Fibroblast of lung (primary cell): ENCODE data around the gene NUDT15. TPM values are rescaled to one million over a fixed set of nuclear protein-coding genes. Genes with fewer than 3 reads are reported as not detected.
A peak's percentile ranks its signal among the peaks of the same experiment; 100 is the strongest.
"Not testable (repeated sequence)": the region's sequence is repeated elsewhere in the genome, so short reads cannot be mapped to it uniquely, and the experiment has no call there.

ENCODE experiments used
- DNase-seq, 2 donors: peaks; one replicate each; pipeline versions ENCODE4 v3.0.0 to v3.0.0-alpha.2; 2010; ENCODE audit warnings: low read depth in 2 of 2
- H2AFZ ChIP-seq: 2 replicates; pipeline ENCODE4 v1.5.1; 2012; ENCODE audit warnings: low read length, control low read depth, inconsistent platforms
- H3K27ac ChIP-seq: 2 replicates; pipeline ENCODE4 v1.5.1; 2011; ENCODE audit warnings: low read length, control low read depth; ENCODE audit not compliant: insufficient read depth
- H3K27me3 ChIP-seq: 2 replicates; pipeline ENCODE4 v1.5.1; 2011; ENCODE audit warnings: mild to moderate bottlenecking, low read length; ENCODE audit not compliant: control insufficient read depth, insufficient read depth
- H3K36me3 ChIP-seq: 2 replicates; pipeline ENCODE4 v1.5.1; 2011; ENCODE audit warnings: low read length; ENCODE audit not compliant: control insufficient read depth, insufficient read depth
- H3K4me1 ChIP-seq: 2 replicates; pipeline ENCODE4 v1.5.1; 2011; ENCODE audit warnings: low read length; ENCODE audit not compliant: control insufficient read depth, insufficient read depth; ENCODE audit errors: extremely low read depth
- H3K4me2 ChIP-seq: 2 replicates; pipeline ENCODE4 v1.5.1; 2011; ENCODE audit warnings: low read length, control low read depth; ENCODE audit not compliant: insufficient read depth; ENCODE audit errors: extremely low read depth
- H3K4me3 ChIP-seq, 4 experiments: fragments of 200-600 bp in 1 of 4; sonication (generic) in 1 of 4; replicated peaks in 1 of 4; 2 replicates each; pipeline ENCODE4 v1.5.1; 2011 to 2016; ENCODE audit warnings: low read length in 4 of 4, low read depth in 3 of 4, mild to moderate bottlenecking in 3 of 4, control low read depth in 2 of 4, inconsistent platforms in 1 of 4, mixed read lengths in 1 of 4; ENCODE audit not compliant: insufficient read depth in 1 of 4; ENCODE audit errors: control extremely low read depth in 1 of 4
- H3K79me2 ChIP-seq: 2 replicates; pipeline ENCODE4 v1.5.1; 2012; ENCODE audit warnings: mild to moderate bottlenecking, low read length, inconsistent platforms; ENCODE audit not compliant: control insufficient read depth, insufficient read depth
- H3K9ac ChIP-seq: 2 replicates; pipeline ENCODE4 v1.5.1; 2011; ENCODE audit warnings: mild to moderate bottlenecking, low read length, control low read depth; ENCODE audit not compliant: insufficient read depth
- H3K9me3 ChIP-seq: 2 replicates; pipeline ENCODE4 v1.5.1; 2012; ENCODE audit warnings: low read depth, low read length; ENCODE audit not compliant: control insufficient read depth, insufficient read depth
- H4K20me1 ChIP-seq: 2 replicates; pipeline ENCODE4 v1.5.1; 2011; ENCODE audit warnings: low read length; ENCODE audit not compliant: control insufficient read depth, insufficient read depth; ENCODE audit errors: extremely low read depth
- EZH2 ChIP-seq: IDR thresholded peaks from 2 replicates; pipeline ENCODE4 v1.5.1; 2012; ENCODE audit warnings: low read length, control low read depth, mild to moderate bottlenecking; ENCODE audit errors: missing control alignments
- polyA plus RNA-seq, 2 donors: library from polyadenylated mRNA; depleted of rRNA in 1 of 2; stranded (reverse) in 1 of 2; unstranded in 1 of 2; fragments of >200 nt; gene quantifications; 2 replicates each; pipeline ENCODE4 v1.2.1, GENCODE V29; 2011 to 2012; ENCODE audit warnings: missing spikeins in 1 of 2
- total RNA-seq: library from RNA; depleted of rRNA; stranded (reverse); fragments of >200 nt; gene quantifications from 2 replicates; pipeline ENCODE4 v1.2.1, GENCODE V29; 2014
- TF ChIP-seq, protein P1 (sequence below), 2 donors: IDR thresholded peaks in 1 of 2; conservative IDR thresholded peaks in 1 of 2; 1 replicate in 1 of 2; 2 replicates in 1 of 2; pipeline ENCODE4 v1.5.1; 2011 to 2012; ENCODE audit warnings: low read length in 2 of 2, control low read depth in 1 of 2, inconsistent platforms in 1 of 2, low read depth in 1 of 2, mild to moderate bottlenecking in 1 of 2

The NUDT15 gene
- total and polyA plus RNA-seq, 2 donors (not counting 1 experiment from before 2014, with no cell fraction given), result 18.0 TPM

DNA sequence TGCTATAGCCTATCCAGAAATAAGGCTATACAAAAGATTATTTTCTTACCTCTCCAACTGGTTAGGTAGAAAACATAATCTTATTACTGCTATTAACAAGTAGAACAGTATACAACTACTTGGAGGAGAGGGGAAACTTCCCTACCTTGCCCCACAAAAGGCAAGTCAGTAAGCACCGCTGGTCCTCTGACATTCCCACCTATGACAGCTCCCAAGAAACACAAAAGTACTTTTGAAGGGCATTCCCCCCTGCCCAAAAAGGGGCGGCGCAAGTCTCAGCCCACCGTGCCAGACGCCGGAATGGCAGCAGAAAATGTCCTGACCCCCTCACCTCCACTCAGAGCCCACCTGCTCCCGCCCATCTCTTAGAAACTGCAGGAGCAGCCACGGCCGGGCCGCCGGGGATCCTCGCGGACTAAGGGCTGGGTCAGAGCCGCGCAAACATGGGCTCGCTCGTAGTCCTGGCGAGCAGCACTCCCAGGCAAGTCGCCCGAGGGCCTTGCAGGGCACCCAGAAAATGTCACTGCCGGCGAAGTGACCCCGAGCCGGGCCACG, 36.9 kb upstream of the NUDT15 start:
- Histone ChIP-seq H3K4me2 (peak overlapping the region; percentile 94), H3K36me3 (no peaks in the 10 kb centered on the region), H2AFZ (peak overlapping the region; percentile 96), H3K27ac (peak overlapping the region; percentile 88), H3K4me1 (peaks cover 3% of the 10 kb centered on the region), H3K79me2 (peaks cover 38% of the 10 kb centered on the region), H3K27me3 (no peaks in the 10 kb centered on the region), H3K9me3 (no peaks in the 10 kb centered on the region), H3K4me3 (peak overlapping the region; percentile 87 to 96 (median 88)), H3K9ac (peak overlapping the region; percentile 91), H4K20me1 (no peaks in the 10 kb centered on the region)
- peak; percentile 10 to 20 for DNase-seq
- no peak for TF ChIP-seq EZH2
- TF ChIP-seq, protein P1, sequence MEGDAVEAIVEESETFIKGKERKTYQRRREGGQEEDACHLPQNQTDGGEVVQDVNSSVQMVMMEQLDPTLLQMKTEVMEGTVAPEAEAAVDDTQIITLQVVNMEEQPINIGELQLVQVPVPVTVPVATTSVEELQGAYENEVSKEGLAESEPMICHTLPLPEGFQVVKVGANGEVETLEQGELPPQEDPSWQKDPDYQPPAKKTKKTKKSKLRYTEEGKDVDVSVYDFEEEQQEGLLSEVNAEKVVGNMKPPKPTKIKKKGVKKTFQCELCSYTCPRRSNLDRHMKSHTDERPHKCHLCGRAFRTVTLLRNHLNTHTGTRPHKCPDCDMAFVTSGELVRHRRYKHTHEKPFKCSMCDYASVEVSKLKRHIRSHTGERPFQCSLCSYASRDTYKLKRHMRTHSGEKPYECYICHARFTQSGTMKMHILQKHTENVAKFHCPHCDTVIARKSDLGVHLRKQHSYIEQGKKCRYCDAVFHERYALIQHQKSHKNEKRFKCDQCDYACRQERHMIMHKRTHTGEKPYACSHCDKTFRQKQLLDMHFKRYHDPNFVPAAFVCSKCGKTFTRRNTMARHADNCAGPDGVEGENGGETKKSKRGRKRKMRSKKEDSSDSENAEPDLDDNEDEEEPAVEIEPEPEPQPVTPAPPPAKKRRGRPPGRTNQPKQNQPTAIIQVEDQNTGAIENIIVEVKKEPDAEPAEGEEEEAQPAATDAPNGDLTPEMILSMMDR (conservative IDR thresholded peaks at IDR 0.05 in 1 of 2, IDR thresholded peaks at IDR 0.05 in 1 of 2; ENCODE audit: low read depth in 1 of 2, low read length in 2 of 2), result no peak

DNA sequence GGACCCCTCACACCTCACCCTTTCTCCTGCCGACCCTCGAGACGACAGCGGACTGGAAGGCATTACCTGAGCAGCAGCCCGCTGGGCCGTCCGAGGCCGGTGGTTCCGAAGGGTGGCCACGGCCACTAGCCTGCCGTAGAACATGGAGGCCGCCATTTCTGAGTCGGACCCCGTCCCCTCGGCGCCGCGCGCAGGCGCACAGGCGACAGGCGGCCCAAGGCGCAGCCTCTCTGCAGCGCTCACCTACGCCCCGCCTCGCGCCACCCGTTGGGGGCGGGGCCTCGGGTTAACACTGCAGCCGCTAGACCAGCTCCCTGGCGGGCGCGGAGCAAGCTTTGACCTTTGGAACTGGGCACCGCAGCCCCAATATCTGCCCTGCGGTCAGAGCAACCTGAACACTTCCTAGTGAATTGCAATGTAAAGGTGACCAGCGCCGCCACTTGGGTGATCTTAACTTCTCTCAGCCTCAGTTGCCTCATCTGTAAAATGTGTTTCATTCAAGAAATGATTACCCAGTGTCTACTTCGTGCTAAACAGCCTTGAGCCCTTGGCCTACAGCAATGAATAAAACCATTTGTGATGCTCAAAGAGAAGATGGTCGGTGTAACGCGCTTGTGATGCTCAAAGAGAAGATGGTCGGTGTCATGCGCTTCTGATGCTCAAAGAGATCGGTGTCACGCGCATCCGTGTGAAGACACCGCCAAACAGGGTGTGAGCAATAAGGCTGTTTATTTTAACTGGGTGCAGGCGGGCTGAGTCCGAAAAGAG, 36.2 kb upstream of the NUDT15 start, which contains the start of gene SUCLA2:
Gene SUCLA2, minus strand, starts transcription at position 160 of the 768 bp plus-strand sequence. Its CDS starts 4 bp downstream, at position 156.
- H3K27me3 ChIP-seq, result no peaks in the 10 kb centered on the region
- peak within 1 kb of the TSS; percentile 98 for H3K4me2 ChIP-seq
- H3K9me3 ChIP-seq, result no peaks in the 10 kb centered on the region
- no peaks in the 10 kb centered on the region for H3K36me3 ChIP-seq
- H3K27ac ChIP-seq, result peak within 1 kb of the TSS; percentile 88
- peaks cover 3% of the 10 kb centered on the region for H3K4me1 ChIP-seq
- H2AFZ ChIP-seq, result peak within 1 kb of the TSS; percentile 96
- no peaks in the 10 kb centered on the region for H4K20me1 ChIP-seq
- DNase-seq, result peak; percentile 79 to 87
- peak within 1 kb of the TSS; percentile 87 to 96 (median 88) for H3K4me3 ChIP-seq
- H3K9ac ChIP-seq, result peak within 1 kb of the TSS; percentile 91
- TF ChIP-seq, protein P1 (conservative IDR thresholded peaks at IDR 0.05 in 1 of 2, IDR thresholded peaks at IDR 0.05 in 1 of 2; ENCODE audit: low read depth in 1 of 2, low read length in 2 of 2), result peak in 1 of 2 donors; percentile 10
- no peak for TF ChIP-seq EZH2
- H3K79me2 ChIP-seq, result peaks cover 38% of the 10 kb centered on the region

DNA sequence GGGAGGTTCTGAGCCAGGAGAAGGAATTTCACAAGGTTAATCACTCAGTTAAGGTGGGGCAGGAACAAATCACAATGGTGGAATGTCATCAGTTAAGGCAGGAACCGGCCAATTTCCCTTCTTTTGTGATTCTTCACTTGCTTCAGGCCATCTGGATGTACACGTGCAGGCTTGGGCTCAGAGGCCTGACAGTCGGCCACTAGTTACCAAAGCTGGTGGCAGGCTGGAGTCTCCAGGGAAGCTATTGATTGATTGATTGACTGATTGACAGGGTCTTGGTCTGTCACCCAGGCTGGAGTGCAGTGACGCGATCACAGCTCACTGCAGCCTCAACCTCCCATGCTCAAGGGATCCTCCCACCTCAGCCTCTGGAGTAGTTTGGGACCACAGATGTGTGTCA, 35.5 kb upstream of the NUDT15 start:
- not testable (repeated sequence) for H3K36me3 ChIP-seq, DNase-seq, H3K27me3 ChIP-seq, H4K20me1 ChIP-seq, H3K9ac ChIP-seq, H3K4me1 ChIP-seq, H3K9me3 ChIP-seq
- Histone ChIP-seq H3K27ac (peak overlapping the region; percentile 43), H3K79me2 (peaks cover 36% of the 10 kb centered on the region), H3K4me3 (peak overlapping the region in 1 of 4 experiments; percentile 96), H2AFZ (peak overlapping the region; percentile 44), H3K4me2 (peak overlapping the region; percentile 59)
